H1 (cell line): ENCODE data around the gene RNASEH2C. TPM values are rescaled to one million over a fixed set of nuclear protein-coding genes. Genes with fewer than 3 reads are reported as not detected.

ENCODE experiments used
- CTCF ChIA-PET: fragments of 300-600 bp; sonication (Branson Sonifier 250); formaldehyde crosslinking; loops from one replicate; lab custom pipeline; 2021; ENCODE audit not compliant: partially characterized antibody; lab: Charles Lee
- POLR2A ChIA-PET: fragments of 300-600 bp; sonication (Branson Sonifier 250); formaldehyde crosslinking; loops from one replicate; lab custom pipeline; 2021; ENCODE audit warnings: inconsistent platforms; ENCODE audit not compliant: partially characterized antibody; lab: Charles Lee
- DNase-seq, 2 experiments: peaks; one replicate each; pipeline versions ENCODE4 v3.0.0 to v3.0.0-alpha.2; 2010 to 2022; ENCODE audit warnings: low spot score in 2 of 2, low read depth in 1 of 2, mixed read lengths in 1 of 2
- FAIRE-seq: peaks from 2 replicates; lab custom pipeline; 2011; peaks lifted over from hg19 to GRCh38; lab: Jason Lieb, UNC
- H2AFZ ChIP-seq: 2 replicates; pipeline ENCODE4 v1.8.1; 2012; ENCODE audit warnings: low read length, inconsistent platforms
- H2AK5ac ChIP-seq: 2 replicates; pipeline ENCODE4 v1.6.1; 2013; ENCODE audit warnings: low read depth, low read length
- H2BK120ac ChIP-seq: replicated peaks from 2 replicates; pipeline ENCODE3; 2013; ENCODE audit warnings: low read depth, low read length, inconsistent platforms
- H2BK12ac ChIP-seq: 2 replicates; pipeline ENCODE4 v1.6.1; 2013; ENCODE audit warnings: low read depth, low read length
- H2BK15ac ChIP-seq: 2 replicates; pipeline ENCODE4 v1.6.1; 2013; ENCODE audit warnings: low read length
- H2BK20ac ChIP-seq: 2 replicates; pipeline ENCODE4 v1.6.1; 2013; ENCODE audit warnings: low read length
- H2BK5ac ChIP-seq: 2 replicates; pipeline ENCODE4 v1.6.1; 2013; ENCODE audit warnings: low read depth, low read length
- H3K14ac ChIP-seq: 2 replicates; pipeline ENCODE4 v1.6.1; 2013; ENCODE audit warnings: inconsistent platforms; ENCODE audit not compliant: insufficient read length
- H3K18ac ChIP-seq: 2 replicates; pipeline ENCODE4 v1.6.1; 2013; ENCODE audit warnings: low read length; ENCODE audit errors: extremely low read depth
- H3K23ac ChIP-seq: 2 replicates; pipeline ENCODE4 v1.6.1; 2013; ENCODE audit warnings: inconsistent platforms; ENCODE audit not compliant: insufficient read length
- H3K23me2 ChIP-seq: 2 replicates; pipeline ENCODE4 v1.6.1; 2013; ENCODE audit warnings: low read depth, low read length
- H3K27ac ChIP-seq: 2 replicates; pipeline ENCODE4 v1.6.1; 2011; ENCODE audit warnings: low read depth, low read length, inconsistent platforms
- H3K27me3 ChIP-seq, 4 experiments: replicated peaks in 1 of 4; 1 replicate in 1 of 4; 2 replicates in 3 of 4; pipeline versions ENCODE4 v1.6.1 to v1.8.1; 2011 to 2013; ENCODE audit warnings: low read length in 3 of 4, mild to moderate bottlenecking in 3 of 4, inconsistent platforms in 2 of 4, mixed read lengths in 2 of 4, moderate library complexity in 1 of 4; ENCODE audit not compliant: control insufficient read depth in 3 of 4, insufficient read depth in 3 of 4; ENCODE audit errors: extremely low read depth in 1 of 4
- H3K36me3 ChIP-seq, 4 experiments: 2 replicates each; pipeline versions ENCODE4 v1.6.1 to v1.8.1; 2011 to 2013; ENCODE audit warnings: mild to moderate bottlenecking in 4 of 4, low read length in 3 of 4, moderate library complexity in 2 of 4, control low read depth in 1 of 4, inconsistent platforms in 1 of 4; ENCODE audit not compliant: insufficient read depth in 4 of 4, control insufficient read depth in 2 of 4
- H3K4ac ChIP-seq: replicated peaks from 2 replicates; pipeline ENCODE3; 2013; ENCODE audit warnings: low read length, low read depth, mixed read lengths, inconsistent platforms; ENCODE audit not compliant: insufficient read length
- H3K4me1 ChIP-seq, 4 experiments: replicated peaks in 1 of 4; 1 replicate in 1 of 4; 2 replicates in 3 of 4; pipeline versions ENCODE4 v1.6.1 to v1.8.1; 2011 to 2013; ENCODE audit warnings: low read length in 3 of 4, inconsistent platforms in 2 of 4, mixed read lengths in 1 of 4; ENCODE audit not compliant: insufficient read depth in 4 of 4, control insufficient read depth in 3 of 4
- H3K4me2 ChIP-seq, 2 experiments: 2 replicates each; pipeline versions ENCODE4 v1.6.1 to v1.8.1; 2011 to 2013; ENCODE audit warnings: low read depth in 2 of 2, low read length in 2 of 2, control low read depth in 1 of 2, inconsistent platforms in 1 of 2, mild to moderate bottlenecking in 1 of 2; ENCODE audit not compliant: insufficient read depth in 1 of 2
- H3K4me3 ChIP-seq, 4 experiments: fragments of 200-600, 300-600 bp in 1 of 4; sonication (generic), shearing (Covaris generic), sonication (Bioruptor Twin) in 1 of 4; 2 replicates each; pipeline versions ENCODE4 v1.5.1 to v1.8.1; 2011 to 2016; ENCODE audit warnings: low read length in 4 of 4, low read depth in 3 of 4, control low read depth in 2 of 4, inconsistent platforms in 2 of 4, mild to moderate bottlenecking in 2 of 4, mixed read lengths in 1 of 4, moderate library complexity in 1 of 4; ENCODE audit not compliant: insufficient read depth in 2 of 4; ENCODE audit errors: extremely low read depth in 1 of 4
- H3K56ac ChIP-seq: replicated peaks from 2 replicates; pipeline ENCODE3; 2013; ENCODE audit warnings: low read depth, mild to moderate bottlenecking, mixed read lengths, low read length, inconsistent platforms; ENCODE audit not compliant: insufficient read length
- H3K79me1 ChIP-seq: 2 replicates; pipeline ENCODE4 v1.6.1; 2013; ENCODE audit warnings: low read depth, low read length, control low read depth
- H3K79me2 ChIP-seq, 2 experiments: 2 replicates each; pipeline versions ENCODE4 v1.6.1 to v1.8.1; 2012 to 2013; ENCODE audit warnings: low read length in 2 of 2, mild to moderate bottlenecking in 2 of 2, inconsistent platforms in 1 of 2; ENCODE audit not compliant: insufficient read depth in 2 of 2, control insufficient read depth in 1 of 2
- H3K9ac ChIP-seq, 4 experiments: replicated peaks in 1 of 4; 1 replicate in 1 of 4; 2 replicates in 3 of 4; pipeline versions ENCODE4 v1.6.1 to v1.8.1; 2011 to 2013; ENCODE audit warnings: low read depth in 3 of 4, low read length in 3 of 4, control low read depth in 2 of 4, mild to moderate bottlenecking in 2 of 4, moderate library complexity in 2 of 4, inconsistent platforms in 1 of 4; ENCODE audit errors: extremely low read depth in 1 of 4
- H3K9me3 ChIP-seq, 2 experiments: 2 replicates each; pipeline versions ENCODE4 v1.6.1 to v1.8.1; 2012 to 2013; ENCODE audit warnings: mild to moderate bottlenecking in 2 of 2, moderate library complexity in 2 of 2, control low read depth in 1 of 2, inconsistent platforms in 1 of 2, low read depth in 1 of 2, low read length in 1 of 2, mixed read lengths in 1 of 2; ENCODE audit not compliant: insufficient read depth in 2 of 2
- H4K20me1 ChIP-seq, 2 experiments: replicated peaks in 1 of 2; 2 replicates each; pipeline versions ENCODE3 to v1.8.1; 2011 to 2013; ENCODE audit warnings: inconsistent platforms in 2 of 2, low read length in 2 of 2, mild to moderate bottlenecking in 1 of 2; ENCODE audit not compliant: insufficient read depth in 2 of 2, control insufficient read depth in 1 of 2
- H4K5ac ChIP-seq: 2 replicates; pipeline ENCODE4 v1.6.1; 2013; ENCODE audit warnings: low read length, low read depth, mixed read lengths, inconsistent platforms; ENCODE audit not compliant: insufficient read length
- H4K8ac ChIP-seq: 2 replicates; pipeline ENCODE4 v1.8.0; 2013; ENCODE audit warnings: mild to moderate bottlenecking, moderate library complexity, low read length, inconsistent platforms; ENCODE audit not compliant: insufficient read depth; ENCODE audit errors: extremely low read depth
- H4K91ac ChIP-seq: replicated peaks from 2 replicates; pipeline ENCODE3; 2013; ENCODE audit warnings: low read length, mixed read lengths, inconsistent platforms; ENCODE audit not compliant: insufficient read length
- CHD1 ChIP-seq: IDR thresholded peaks from 2 replicates; pipeline ENCODE4 v1.6.1; 2012; ENCODE audit warnings: low read depth, low read length, improper control_type of control experiment
- EGR1 ChIP-seq: IDR thresholded peaks from 2 replicates; pipeline ENCODE4 v1.6.1; 2011; ENCODE audit warnings: low read depth, low read length, borderline replicate concordance
- EP300 ChIP-seq, 2 experiments: IDR thresholded peaks; 1 replicate in 1 of 2; 2 replicates in 1 of 2; pipeline ENCODE4 v1.6.1; 2011 to 2012; ENCODE audit warnings: low read depth in 2 of 2, low read length in 2 of 2, mild to moderate bottlenecking in 2 of 2, borderline replicate concordance in 1 of 2, inconsistent platforms in 1 of 2, moderate library complexity in 1 of 2
- JUN ChIP-seq: IDR thresholded peaks from 2 replicates; pipeline ENCODE4 v1.6.1; 2011; ENCODE audit warnings: low read depth, mild to moderate bottlenecking, improper control_type of control experiment, low read length
- JUND ChIP-seq: IDR thresholded peaks from 2 replicates; pipeline ENCODE4 v1.6.1; 2011; ENCODE audit warnings: mild to moderate bottlenecking, improper control_type of control experiment, low read length
- KDM5A ChIP-seq: fragments of 200-600 bp; IDR thresholded peaks from 2 replicates; pipeline ENCODE4 v1.7.1; 2012; ENCODE audit warnings: mild to moderate bottlenecking, low read length, inconsistent platforms, mixed read lengths
- MAFK ChIP-seq: IDR thresholded peaks from 2 replicates; pipeline ENCODE4 v1.6.1; 2012; ENCODE audit warnings: low read depth, mild to moderate bottlenecking, improper control_type of control experiment, low read length
- RAD21 ChIP-seq, 2 experiments: IDR thresholded peaks in 1 of 2; conservative IDR thresholded peaks in 1 of 2; 2 replicates each; pipeline ENCODE4 v1.6.1; 2011; ENCODE audit warnings: low read depth in 2 of 2, low read length in 2 of 2, improper control_type of control experiment in 1 of 2, inconsistent platforms in 1 of 2, mild to moderate bottlenecking in 1 of 2, moderate library complexity in 1 of 2
- RFX5 ChIP-seq: IDR thresholded peaks from 2 replicates; pipeline ENCODE4 v1.6.1; 2011; ENCODE audit warnings: low read depth, low read length, improper control_type of control experiment, borderline replicate concordance
- RXRA ChIP-seq: IDR thresholded peaks from 2 replicates; pipeline ENCODE4 v1.6.1; 2011; ENCODE audit warnings: low read depth, mild to moderate bottlenecking, low read length, moderate library complexity; ENCODE audit not compliant: insufficient read depth
- SAP30 ChIP-seq: fragments of 300-600 bp; sonication (generic); IDR thresholded peaks from 2 replicates; pipeline ENCODE4 v1.7.1; 2012; ENCODE audit warnings: low read length, moderate library complexity, mild to moderate bottlenecking, inconsistent platforms; ENCODE audit not compliant: insufficient read depth, insufficient replicate concordance
- SIX5 ChIP-seq: IDR thresholded peaks from 2 replicates; pipeline ENCODE4 v1.6.1; 2011; ENCODE audit warnings: mild to moderate bottlenecking, low read depth, low read length
- SP2 ChIP-seq: IDR thresholded peaks from 2 replicates; pipeline ENCODE4 v1.6.1; 2012; ENCODE audit warnings: mild to moderate bottlenecking, low read length, inconsistent platforms
- TAF1 ChIP-seq: IDR thresholded peaks from 2 replicates; pipeline ENCODE4 v1.6.1; 2011; ENCODE audit warnings: mild to moderate bottlenecking, low read depth, low read length
- WGBS, 2 experiments: shearing (Covaris generic) in 1 of 2; methylation state at CpG; one replicate each; pipeline versions ENCODE4 v1.1.6 to v1.1.7; 2013 to 2015; ENCODE audit warnings: low lambda C conversion rate in 2 of 2, mixed read lengths in 2 of 2, inconsistent platforms in 1 of 2, low coverage in 1 of 2, missing lambda C conversion rate in 1 of 2; ENCODE audit not compliant: insufficient replicate concordance in 2 of 2, insufficient coverage in 1 of 2, insufficient read length in 1 of 2; ENCODE audit errors: extremely low coverage in 1 of 2, missing lambda C conversion rate in 1 of 2; 5-methylcytosine and 5-hydroxymethylcytosine counted together
- polyA plus RNA-seq, 7 experiments: library from polyadenylated mRNA; depleted of rRNA in 3 of 7; stranded (reverse) in 5 of 7; unstranded in 2 of 7; fragments of >200 nt in 5 of 7; fragments of 200-250 nt in 2 of 7; gene quantifications; 1 replicate in 5 of 7; 2 replicates in 1 of 7; 4 replicates in 1 of 7; pipeline versions ENCODE4 v1.2.1 to v1.2.3, GENCODE V29; 2011 to 2013; ENCODE audit warnings: missing spikeins in 2 of 7, mixed read lengths in 2 of 7
- total RNA-seq: library from RNA; stranded (reverse); fragmentation: NEBNext Ultra II Directional; extraction: Animal tissue kit (Norgen Biotek cat#: 25700); gene quantifications from 2 replicates; pipeline ENCODE4 v1.2.1, GENCODE V29; 2021

Gene RNASEH2C
- total and polyA plus RNA-seq, 2 of the 8 experiments (the other 6 are each of a cell fraction or from before 2014, with no cell fraction given): 40.2 to 60.3 TPM

DNA sequence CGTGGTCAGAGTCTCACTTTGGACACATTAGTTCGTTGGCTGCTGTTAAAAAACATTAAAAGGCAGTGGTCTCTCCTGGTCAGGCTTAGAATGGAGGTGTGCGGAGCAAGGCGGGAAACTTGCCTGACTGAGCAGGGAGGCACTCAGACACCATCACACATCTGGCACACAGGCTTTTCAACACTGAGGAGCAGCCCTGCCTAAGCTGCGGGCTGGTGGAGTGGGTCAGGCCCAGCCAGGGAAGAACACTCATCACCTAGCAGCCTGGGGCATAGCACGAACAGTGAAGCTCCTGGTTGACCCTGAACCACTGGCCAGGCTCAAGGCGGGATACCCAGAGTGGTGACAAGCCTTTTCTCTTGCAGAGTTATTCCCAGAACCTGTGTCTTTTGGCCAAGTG is 4.3 kb downstream of the RNASEH2C start:
- no peak overlapping the region for H2AK5ac ChIP-seq
- H2BK120ac ChIP-seq: no peak overlapping the region
- peaks cover 23 to 44% (median 43%) of the 10 kb centered on the region in 4 experiments for H3K36me3 ChIP-seq
- no peak overlapping the region for H3K56ac ChIP-seq
- H3K4ac ChIP-seq: no peak overlapping the region
- H2BK15ac ChIP-seq: no peak overlapping the region
- no peak overlapping the region for H4K5ac ChIP-seq
- peaks cover 11% of the 10 kb centered on the region; the same call in 1 of the 2 replicates for H3K23me2 ChIP-seq
- no peak overlapping the region for H3K9ac ChIP-seq
- no peak overlapping the region for H3K14ac ChIP-seq
- 0 out of 4 replicates have a peak, but pooled peaks cover 0 to 4% of the 10 kb centered on the region in 2 experiments for H3K79me2 ChIP-seq
- H4K8ac ChIP-seq: no peak overlapping the region
- H4K20me1 ChIP-seq: peaks cover 0 to 21% of the 10 kb centered on the region in 2 experiments
- H2BK5ac ChIP-seq: no peak overlapping the region
- no peak overlapping the region for H3K18ac ChIP-seq
- H4K91ac ChIP-seq: no peak overlapping the region
- DNase-seq (no peak), FAIRE-seq (no peak)
- H2BK12ac ChIP-seq: no peak overlapping the region
- H2BK20ac ChIP-seq: no peak overlapping the region
- no peaks in the 10 kb centered on the region for H3K9me3 ChIP-seq
- no peak overlapping the region for H2AFZ ChIP-seq
- no peaks in the 10 kb centered on the region for H3K27me3 ChIP-seq
- H3K23ac ChIP-seq: no peak overlapping the region
- peaks cover 2 to 8% (median 4%) of the 10 kb centered on the region in 4 experiments; a peak in 3 of 7 replicates for H3K4me1 ChIP-seq
- no peak overlapping the region for H3K27ac ChIP-seq
- no peak overlapping the region for H3K4me3 ChIP-seq
- ChIA-PET POLR2A (interaction anchor here (0.8 to 3.1 kb wide), 3 partner anchors 11 to 143 kb away, joined by 3 to 25 read pairs (median 8); no protein-coding TSS in a partner anchor), CTCF (interaction anchor here (0.6 to 4.9 kb wide), 7 partner anchors 9 to 171 kb away, joined by 3 to 24 read pairs (median 3); no protein-coding TSS in a partner anchor)
- H3K79me1 ChIP-seq: peaks cover 2% of the 10 kb centered on the region
- H3K4me2 ChIP-seq: no peak overlapping the region
- WGBS, 2 experiments: 91% methylated on average over 7 of the region's 7 CpGs; no CpG with 5 or more reads in 1 of the 2 experiments
- TF ChIP-seq SAP30: no peak
- TF ChIP-seq RXRA: no peak
- TF ChIP-seq KDM5A: no peak
- no peak for TF ChIP-seq JUND
- TF ChIP-seq SP2: no peak
- TF ChIP-seq TAF1: no peak
- TF ChIP-seq RAD21 (IDR thresholded peaks at IDR 0.05 in 1 of 2, conservative IDR thresholded peaks at IDR 0.05 in 1 of 2; ENCODE audit: low read depth in 2 of 2, low read length in 2 of 2): no peak
- TF ChIP-seq EP300 (IDR thresholded peaks at IDR 0.05; ENCODE audit: borderline replicate concordance in 1 of 2, low read depth in 2 of 2, low read length in 2 of 2): no peak
- no peak for TF ChIP-seq JUN
- TF ChIP-seq RFX5: no peak
- no peak for TF ChIP-seq SIX5
- no peak for TF ChIP-seq EGR1
- no peak for TF ChIP-seq MAFK
- TF ChIP-seq CHD1: no peak
